GM18873 (cell line): Measurements from ENCODE around the gene PAFAH1B2.
"Not testable (repeated sequence)": the region's sequence is repeated elsewhere in the genome, so short reads cannot be mapped to it uniquely, and the experiment has no call there.

ENCODE experiments used
- ATAC-seq: cut with Tn5 transposase; IDR thresholded peaks from one replicate; pipeline ENCODE4 v1.9.1; 2021; ENCODE audit warnings: mild to moderate bottlenecking, moderate library complexity, moderate number of reproducible peaks; ENCODE audit not compliant: unreplicated experiment, low FRiP score

The PAFAH1B2 gene

DNA sequence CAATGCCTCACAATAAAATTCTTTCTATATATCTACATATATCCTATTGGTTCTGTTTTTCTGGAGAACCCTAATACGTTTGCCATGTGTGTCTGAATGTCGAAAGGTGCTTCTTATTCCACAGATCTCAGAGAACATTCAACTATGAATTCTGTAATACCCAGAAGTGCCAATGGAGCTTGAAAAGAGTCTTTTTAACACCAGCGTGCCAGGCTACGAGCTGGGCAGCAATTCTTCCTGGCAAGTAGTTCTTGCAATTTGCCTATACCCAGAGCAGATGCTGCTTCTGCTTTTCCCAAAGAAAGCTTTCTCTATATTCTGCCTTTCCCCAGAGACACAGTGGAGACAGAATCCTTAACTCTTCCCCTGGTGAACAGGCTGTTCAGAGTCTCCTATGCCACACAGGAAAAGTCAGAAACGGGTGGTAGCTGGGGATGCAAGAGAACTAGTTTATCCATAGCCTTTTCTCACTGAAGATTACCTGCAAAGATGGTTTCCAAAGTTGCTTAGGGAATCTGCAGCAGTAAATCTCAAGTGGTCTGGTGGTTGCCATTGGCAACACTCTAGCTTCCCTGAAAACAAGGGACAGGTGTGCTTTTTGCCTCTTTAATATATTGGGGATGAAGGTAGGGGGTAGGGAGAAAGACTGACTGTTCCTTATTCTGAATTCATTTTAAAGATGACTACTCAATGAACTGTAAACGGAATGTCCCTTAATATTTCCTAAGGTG is 16.8 kb upstream of the PAFAH1B2 start:
- no peak for ATAC-seq

DNA sequence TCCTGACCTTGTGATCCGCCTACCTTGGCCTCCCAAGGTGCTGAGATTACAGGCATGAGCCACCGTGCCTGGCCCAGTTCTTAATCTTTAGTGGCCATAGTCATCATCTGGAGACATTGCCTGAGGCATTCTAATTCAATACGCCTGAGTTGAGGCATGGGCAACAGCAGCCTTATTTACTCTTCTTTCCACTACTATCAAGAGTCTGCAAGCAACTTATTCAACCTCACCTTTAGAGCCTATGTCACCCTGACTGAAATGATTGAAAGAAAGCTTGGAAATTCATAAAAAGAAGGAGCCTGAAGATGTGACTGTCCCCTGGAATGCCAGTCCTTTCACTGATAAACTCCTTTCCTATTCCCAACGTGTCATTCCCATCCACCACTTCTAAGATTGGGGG is 15.8 kb upstream of the PAFAH1B2 start:
- ATAC-seq = no peak

DNA sequence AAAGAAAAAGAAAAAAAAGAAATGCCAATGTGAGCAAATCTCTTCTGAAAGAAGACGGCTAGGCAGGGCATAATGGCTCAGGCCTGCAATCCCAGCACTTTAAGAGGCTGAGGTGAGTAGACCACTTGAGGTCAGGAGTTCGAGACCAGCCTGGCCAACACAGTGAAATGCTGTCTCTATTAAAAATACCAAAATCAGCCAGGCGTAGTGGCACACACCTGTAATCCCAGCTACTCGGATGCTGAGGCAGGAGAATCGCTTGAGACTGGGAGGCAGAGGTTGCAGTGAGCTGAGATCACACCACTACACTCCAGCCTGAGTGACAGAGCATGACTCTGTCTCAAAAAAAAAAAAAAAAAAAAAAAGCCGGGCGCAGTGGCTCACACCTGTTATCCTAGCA is 13.7 kb upstream of the PAFAH1B2 start:
- not testable (repeated sequence) for ATAC-seq

DNA sequence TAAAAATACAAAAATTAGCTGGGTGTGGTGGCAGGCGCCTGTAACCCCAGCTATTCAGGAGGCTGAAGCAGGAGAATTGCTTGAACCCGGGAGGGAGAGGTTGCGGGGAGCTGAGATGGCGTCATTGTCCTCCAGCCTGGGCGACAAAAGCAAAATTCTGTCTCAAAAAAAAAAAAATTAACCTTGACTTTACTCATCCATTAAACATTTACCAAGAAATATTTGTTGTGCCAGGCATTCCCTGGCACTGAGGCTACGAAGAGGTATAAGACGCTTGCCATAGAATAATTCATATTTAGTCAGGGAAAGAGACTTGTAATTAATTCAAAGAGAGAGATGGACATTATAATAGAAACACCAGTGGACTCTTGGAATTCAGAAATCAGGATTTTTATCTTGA is 13.2 kb upstream of the PAFAH1B2 start:
- no peak for ATAC-seq

DNA sequence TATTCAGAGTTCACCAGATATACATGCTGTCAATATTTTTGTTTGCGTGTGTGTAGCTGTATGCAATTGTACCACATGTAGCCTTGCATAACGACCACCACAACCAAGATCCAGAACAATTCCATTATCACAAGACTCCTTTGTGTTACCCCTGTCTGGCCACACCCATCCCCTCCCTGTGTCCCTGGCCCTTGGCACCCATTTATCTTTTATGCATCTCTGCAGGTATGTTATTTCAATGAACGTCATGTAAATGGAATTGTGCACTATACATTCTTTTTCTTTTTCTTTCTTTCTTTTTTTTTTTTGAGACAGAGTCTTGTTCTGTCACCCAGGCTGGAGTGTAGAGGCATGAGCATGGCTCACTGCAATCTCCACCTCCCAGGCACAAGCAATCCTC is 9.7 kb upstream of the PAFAH1B2 start:
- no peak for ATAC-seq

DNA sequence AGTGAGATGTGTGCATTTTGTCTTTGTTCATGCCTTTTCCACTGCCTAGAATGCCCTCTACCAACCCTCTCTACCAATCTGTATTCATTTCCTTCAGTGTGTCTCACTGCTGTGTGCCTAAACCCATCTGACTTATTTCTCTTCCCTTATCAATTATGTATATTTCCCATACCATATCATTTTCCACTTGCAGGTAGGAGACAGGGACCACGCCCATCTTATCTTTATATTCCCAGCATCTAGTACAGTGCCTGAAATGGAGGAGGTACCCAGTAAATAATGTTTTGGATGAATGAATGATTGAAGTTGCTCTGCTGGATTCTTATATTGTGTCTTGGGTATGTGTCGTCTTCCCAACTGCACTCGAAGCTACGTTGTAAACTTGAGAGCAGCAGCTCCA is 9.1 kb upstream of the PAFAH1B2 start:
- not testable (repeated sequence) for ATAC-seq

DNA sequence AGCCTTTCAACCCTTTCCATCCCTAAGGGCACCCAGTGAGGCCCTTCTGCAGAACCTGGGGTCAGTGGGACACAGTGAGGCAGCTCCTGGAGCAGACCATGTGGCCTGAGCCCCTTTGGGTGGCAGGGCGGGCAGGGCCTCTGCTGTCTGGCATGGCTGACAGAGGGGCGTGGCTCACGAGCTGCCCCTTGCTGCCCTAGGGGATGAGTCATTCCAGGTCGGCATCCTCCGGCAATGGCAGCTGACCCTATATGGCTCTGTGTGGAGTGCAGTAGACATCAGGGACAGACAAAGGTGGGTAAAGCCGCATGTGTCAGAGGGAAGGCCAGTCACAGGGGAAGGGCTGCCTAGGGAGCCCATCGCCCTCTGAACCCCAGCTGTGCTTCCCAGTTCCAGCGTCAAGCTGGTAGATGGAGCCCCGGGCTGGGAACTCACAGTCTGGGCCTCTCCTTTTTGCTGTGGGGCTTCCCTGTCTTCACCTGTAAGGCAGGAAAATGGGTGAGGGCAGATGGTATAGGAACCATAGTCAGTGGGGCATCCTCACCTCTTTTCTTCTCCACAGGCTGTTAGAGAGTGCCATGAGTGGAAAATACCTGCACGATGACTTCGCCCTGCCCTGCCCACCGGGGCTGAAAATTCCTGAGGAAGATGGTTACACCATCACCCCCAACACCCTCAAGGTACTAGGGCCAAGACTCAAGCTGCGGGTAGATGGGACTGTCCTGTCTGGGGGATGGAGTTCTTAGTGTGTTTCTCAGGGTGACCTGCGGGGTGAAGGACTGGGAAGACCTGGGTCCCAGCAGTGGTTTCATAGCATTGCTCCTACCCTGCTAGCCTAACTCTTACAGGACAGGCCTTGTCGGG is 6.6 kb upstream of the PAFAH1B2 start:
- not testable (repeated sequence) for ATAC-seq

DNA sequence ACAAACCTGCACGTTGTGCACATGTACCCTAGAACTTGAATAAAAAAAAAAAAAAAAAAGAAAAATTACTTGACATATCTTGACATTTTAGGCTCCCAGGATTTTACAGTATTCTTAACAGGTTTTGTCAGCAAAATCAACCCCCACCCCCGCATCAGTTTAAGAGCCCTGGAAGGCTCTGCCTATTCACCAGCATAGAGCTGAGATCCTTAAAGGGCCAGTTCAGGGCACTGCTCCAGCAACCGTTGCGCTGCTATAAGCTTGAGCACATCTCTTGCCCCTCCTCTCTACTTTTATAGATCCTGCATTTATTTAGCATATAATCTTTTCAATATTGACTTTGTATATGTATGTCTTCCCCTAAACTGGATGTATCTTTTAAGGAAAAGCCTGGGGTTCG is 697 bp upstream of the PAFAH1B2 start:
- peak; percentile 16 for ATAC-seq

DNA sequence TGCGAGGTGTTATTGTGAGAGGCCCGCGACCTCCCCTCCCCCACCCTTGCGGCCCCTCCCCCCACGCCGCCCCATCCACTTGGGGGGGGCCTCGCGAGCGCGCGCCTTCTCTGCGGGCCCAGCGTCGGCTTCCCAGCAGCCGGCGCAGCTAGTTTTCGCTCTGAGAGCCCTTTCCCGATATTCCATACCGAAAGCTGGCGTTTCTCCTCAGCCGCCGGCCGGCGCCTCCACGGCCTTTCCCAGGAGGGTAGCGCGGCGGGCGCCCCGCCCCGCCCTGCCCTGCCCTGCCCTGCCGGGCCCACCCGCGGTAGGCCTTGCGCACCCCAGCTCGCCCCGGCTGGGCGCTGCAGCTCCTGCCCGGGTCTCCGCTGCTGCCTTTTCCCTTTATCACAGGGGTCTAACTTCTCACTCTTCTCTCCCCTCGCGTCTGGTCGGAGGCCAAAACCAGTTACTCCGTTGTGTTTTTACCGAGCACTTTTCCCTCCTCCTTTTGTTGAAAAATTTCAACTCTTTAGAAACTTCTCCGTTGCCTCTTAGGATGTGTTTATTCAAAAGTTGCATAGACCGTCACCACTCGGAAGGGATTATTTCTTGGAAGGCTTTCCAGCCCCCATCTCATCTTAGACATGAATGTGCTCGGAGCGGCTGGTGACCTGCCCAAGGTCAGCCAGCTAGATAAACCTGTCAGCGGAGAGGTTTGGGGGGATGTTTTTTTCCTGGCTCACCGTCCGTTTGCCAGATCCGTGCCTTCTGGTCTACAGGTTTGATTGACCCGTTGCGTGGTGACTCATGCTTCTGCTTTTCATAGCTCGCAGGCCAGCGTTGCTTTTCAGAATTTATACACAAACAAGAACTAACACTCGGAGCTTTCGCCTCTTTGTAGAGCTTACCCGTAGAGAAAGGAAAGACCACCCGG is 648 bp downstream of the PAFAH1B2 start:
- peak; percentile 34 for ATAC-seq

DNA sequence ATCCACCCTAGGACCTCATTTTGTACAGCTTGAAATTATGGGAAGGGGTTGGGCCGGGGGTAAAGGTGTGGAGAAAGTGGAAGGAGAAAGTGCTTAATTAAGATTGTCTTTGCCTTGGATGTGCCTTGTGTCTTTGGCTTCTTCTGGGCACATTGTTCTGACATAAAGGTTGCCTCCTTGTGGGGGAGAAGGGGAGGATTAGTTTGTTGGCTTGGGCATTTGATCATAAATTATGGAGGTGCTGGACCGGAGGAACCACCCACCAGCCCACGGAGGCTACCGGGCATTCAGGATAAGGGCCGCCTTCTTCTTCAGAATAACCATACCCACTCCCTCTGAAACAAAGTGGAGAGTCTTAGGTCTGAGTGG is 1.3 kb downstream of the PAFAH1B2 start:
- ATAC-seq = no peak

DNA sequence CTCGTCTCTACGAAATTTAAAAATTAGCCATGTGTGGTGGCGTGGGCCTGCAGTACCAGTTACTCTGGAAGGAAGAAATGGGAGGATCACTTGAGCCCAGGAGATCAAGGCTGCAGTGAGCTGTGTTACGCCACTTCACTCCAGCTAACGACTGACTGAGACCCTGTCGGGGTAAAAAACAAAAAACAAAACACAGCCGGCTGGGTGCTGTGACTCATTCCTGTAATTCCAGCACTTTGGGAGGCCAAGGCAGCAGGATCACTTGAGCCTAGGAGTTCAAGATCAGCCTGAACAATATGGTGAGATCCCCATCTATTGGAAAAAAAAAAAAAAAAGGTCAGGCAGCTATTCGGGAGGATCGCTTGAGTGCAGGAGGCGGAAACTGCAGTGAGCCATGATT is 2.4 kb downstream of the PAFAH1B2 start:
- no peak for ATAC-seq

DNA sequence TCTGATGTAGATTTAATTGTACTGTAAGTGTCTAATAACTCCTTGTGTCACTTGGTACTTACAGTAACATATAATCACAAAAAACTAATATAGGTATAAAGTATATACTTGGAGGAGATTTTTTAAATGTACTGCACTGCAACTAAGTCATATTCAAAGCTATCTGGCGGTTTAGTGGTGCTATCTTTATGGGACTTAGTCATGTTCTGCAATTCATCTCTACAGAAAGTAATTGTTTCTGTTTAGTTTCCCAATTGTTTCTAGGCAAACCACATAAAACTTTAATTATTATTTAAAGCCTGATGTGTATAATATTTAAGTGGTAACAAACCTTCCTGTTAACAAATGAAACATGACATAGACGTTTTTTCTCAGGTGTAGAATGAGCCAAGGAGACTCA is 8.0 kb downstream of the PAFAH1B2 start:
- ATAC-seq = no peak

DNA sequence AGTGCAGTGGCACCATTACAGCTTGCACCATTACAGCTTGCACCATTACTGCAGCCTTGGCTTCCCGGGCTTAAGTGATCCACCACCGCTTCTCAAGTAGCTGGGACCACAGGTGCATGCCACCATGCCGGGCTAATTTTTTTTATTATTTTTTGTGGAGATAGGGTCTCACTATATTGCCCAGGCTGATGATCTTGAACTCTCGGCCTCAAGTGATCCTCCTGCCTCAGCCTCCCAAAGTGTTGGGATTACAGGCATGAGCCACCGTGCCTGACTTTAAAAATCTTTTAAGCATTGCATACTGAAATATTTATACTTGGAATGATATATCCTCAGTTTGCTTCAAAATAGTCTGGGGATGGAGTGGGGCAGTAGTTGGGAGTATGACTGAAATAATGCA is 10.4 kb downstream of the PAFAH1B2 start:
- no peak for ATAC-seq

DNA sequence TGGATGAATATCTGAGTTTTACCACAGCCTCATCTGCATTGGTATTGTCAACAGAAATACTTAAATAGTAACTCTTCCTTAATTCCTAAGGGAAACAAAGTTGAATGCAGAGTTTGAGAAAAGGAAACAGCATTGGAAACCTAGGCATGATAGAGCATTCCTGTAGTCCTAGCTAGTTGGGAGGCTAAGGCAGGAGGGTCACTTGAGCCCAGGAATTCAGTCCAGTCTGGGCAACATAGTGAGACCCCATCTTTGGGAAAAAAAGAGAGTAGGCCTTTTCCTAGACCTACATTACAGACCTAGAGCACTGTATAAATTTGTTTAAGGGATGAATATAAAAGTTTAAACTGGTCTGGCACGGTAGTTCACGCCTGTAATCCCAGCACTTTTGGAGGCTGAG is 13.4 kb downstream of the PAFAH1B2 start:
- no peak for ATAC-seq

DNA sequence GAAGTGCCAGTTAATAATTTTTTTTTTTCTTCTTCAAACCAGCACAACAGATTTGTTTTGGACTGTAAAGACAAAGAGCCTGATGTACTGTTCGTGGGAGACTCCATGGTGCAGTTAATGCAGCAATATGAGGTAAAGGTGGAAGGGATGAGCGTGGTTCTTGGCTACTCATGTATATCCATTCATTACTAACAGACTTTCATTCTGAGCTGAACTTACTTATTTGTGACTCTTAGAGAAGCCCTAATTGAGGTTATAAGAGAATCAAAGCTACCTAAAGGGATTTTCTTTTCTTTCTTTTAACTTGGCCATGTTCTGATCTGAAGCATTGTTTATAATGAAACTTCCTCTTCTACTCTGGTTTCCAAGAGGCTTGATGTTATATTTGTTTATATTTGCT is 15.8 kb downstream of the PAFAH1B2 start:
- ATAC-seq = no peak

DNA sequence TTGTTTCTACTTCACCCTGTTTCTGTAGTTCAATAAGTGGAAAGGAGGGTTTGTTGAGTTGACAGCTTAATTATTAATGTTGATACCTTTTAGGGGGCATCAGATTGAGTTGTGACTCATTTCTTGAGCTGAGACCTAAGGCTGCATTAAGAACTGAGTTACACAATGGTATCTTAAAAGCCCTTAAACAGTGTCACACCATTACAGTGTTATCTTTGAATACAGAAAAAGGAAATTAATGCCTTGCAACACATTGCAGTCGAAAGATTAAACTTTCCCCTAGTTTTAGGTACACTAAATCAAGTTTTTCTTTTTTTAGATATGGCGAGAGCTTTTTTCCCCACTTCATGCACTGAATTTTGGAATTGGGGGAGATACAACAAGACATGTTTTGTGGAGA is 16.7 kb downstream of the PAFAH1B2 start:
- no peak for ATAC-seq

DNA sequence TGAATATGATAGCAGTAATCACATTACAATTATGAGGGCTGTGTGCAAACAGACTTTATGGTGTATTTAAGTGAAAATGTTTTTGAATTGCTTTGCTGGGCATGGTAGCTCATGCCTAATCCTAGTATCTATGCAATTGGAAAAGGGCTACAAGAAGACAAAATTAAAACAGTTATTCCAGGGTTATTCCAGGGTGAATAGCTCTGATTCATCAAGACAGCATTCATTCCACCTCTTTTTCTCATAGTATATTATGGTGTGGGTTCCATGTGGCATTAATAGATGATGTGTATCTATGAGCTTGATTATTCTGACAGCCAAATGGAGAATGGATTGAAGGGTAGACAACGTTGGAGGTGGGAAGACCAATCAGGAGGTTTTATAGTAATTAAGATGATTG is 22.4 kb downstream of the PAFAH1B2 start:
- ATAC-seq = no peak

DNA sequence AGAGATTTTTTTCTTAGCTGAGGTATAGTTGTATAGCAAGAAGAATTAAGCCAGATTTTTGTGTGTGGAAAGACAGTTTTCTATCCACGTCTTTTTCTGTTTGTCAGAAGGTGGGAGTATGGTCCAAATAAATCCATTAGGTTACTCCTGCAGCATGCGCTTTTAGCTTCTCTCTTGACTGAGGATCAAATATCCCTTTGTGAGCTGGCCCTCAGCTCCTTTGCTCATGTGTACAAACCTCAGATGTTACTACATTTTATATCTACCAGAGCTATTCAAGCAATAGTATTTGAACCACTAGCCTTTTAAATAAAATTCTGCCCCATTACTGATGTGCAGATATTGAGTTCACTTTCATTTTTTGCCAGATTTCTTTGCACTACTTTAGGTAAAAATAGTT is 25.6 kb downstream of the PAFAH1B2 start:
- ATAC-seq = no peak

DNA sequence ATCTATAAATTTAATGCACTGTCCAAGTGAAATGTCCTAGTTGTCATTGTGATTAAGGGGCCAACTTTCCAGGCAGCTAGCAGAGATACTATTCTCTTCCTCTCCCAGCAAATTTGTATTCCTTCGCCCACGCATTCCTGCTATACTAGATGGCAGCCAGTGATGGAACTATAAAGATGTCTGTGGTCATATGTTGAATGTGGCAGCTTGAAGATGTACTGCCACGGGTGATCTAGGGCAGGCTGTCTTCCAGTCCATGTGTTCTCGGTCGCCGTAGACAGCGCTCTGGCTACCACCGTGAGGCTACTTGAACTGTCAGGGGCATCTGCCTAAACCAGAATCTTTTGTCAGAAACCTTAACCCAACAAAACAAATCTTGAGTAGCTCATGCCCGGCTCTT is 26.1 kb downstream of the PAFAH1B2 start:
- no peak for ATAC-seq

DNA sequence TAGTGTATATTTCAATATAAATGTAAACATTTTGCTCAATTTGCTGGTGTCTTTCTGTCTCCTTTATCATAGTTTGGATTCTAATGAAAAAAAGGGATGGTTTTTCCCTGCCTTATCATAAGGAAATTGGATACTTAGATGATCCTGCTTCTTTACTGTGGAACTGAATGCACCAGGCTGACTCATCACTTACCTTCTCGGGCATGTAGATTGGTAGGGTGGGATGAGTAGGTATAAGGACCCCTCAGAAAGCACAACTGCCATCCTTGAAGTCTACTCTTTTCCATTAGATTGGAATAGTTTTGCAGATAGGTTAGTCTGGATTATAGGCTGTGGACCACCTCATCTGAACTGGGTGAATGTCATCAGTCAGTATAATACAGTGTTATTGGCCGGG is 26.9 kb downstream of the PAFAH1B2 start:
- no peak for ATAC-seq
